Hematopoietic multipotent progenitor cell treated with erythropoietin and hydrocortisone succinate and interleukin-3 and kit ligand, for 4 days (in vitro differentiated cells): ENCODE data around the gene C12orf50.
A peak's percentile ranks its signal among the peaks of the same experiment; 100 is the strongest.
"Not testable (repeated sequence)": the region's sequence is repeated elsewhere in the genome, so short reads cannot be mapped to it uniquely, and the experiment has no call there.

Experiments
- DNase-seq: peaks from one replicate; pipeline ENCODE4 v3.0.0-alpha.2; 2015

Gene C12orf50

DNA sequence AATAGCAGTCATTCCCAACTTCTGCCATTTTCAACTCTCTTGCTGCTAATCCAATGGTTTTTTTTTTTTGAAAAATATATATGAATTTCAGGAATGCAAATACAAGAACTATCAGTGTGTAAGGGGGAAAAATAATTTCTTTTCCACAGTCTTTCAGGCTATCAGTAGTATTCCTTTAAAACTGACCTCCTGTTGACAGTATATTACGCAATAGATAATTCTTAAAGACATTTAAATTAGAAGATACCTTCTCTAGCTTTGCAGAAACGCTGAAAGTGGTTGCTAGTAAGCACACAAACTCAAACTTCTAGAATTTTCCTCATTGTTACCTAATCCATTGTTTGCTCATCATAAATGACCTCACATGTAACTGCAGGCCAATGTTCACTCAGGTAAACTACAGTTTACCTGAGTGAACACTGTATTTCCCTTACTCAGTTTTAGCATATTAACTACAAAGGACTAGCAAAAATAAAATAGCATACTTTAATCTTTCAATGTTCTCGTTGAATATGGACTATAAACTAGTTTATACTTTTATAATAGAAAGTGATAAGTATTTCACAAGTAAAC is at the start of gene C12orf50:
Gene C12orf50 (minus strand): TSS at position 309 of the 573 bp plus-strand sequence. CDS start 2,439 bp downstream, outside the sequence.
- DNase-seq: no peak

DNA sequence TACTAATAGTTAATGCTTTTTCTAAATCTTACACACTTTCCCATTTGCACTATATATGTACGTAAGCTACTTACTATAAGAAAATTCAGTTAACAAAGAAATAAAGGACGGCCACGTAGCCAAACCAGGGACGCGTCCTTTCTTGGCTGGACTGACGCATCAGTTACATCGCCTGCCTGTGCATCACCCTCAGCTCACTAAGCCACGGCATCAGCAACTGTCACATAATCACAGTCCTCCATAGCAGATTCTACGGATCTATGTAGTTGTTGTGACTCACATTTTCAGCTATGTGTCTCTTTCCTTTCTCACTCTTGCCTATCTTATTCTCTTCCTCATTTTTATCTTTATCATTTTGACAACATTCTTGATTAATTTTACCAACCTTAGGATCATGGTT is 38.1 kb upstream of the C12orf50 start:
- DNase-seq: no peak

DNA sequence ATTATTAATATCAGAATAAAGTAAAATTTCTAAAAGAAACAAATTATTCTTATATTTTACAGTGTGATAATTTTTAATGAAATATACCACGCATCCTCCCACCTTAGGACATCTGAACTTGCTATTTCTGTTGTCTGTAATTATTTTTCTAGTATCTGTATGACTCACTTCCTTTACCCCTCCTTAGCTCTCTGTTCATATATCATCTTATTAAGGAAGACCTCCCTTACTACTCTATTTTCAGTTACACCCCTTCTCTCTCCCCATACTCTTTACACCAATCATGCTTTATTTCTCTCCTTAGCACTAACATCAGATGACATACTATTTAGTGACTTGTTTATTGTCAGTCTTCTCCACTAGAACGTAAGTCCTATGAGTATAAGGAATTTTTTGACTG is 34.2 kb upstream of the C12orf50 start:
- no peak for DNase-seq

DNA sequence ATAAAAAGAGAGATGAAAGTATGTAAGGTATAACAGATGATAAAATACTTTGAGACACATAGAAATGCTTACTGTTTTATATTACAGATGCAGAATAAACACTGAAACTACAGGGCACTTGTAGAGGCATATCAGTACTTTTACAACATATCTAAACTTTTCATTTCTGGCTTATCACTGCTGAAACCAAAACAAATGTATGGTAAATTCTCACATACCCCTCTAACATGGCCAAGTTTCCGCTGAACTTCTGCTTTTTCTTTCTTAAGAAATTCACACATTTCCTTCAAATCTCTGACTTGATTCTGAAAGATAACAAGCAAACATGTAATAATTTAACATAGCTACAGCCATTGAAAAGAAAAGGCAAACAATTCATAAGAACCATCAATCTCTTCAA is 33.3 kb upstream of the C12orf50 start:
- peak; percentile 67 for DNase-seq

DNA sequence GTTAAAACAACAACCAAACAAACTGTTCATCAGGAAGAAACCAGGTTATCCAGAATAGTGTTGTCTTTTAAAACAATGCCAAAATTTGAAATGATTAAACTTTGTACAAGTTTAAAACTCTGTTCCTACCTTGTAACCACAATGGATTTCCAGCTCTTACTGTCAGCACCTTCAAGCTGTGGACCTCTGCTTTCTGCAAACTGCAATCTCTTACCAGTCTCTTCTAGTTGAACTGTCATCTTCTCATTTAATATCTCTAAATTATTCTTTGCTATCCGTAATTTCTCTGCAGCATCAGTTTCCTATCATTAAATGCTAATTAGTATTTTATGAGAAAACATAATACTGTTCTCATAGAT is 29.5 kb upstream of the C12orf50 start:
- DNase-seq: no peak

GRCh38 chr12:88057994-88058718 is 29.0 kb upstream of the C12orf50 start:
- DNase-seq: no peak

DNA sequence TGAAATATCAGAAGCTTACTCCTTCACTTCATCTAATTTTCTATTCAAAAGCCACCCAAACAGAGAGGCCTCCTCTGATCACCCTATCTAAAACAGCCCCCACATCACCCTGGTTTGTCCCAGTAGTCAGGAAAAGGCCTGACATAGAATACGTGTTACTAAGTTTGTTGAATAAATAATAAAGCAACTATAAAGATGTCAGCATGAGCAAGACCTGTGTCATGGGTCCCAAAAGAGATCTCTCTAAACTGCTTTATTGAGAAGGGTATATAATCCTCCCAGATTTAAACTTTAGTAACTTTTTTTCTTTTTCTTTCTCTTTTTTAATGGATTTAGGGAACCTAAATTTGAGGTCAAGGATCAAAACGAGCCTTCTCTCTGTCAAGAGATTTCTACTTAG is 27.4 kb upstream of the C12orf50 start:
- no peak for DNase-seq

- DNase-seq: peak; percentile 70
These were observed 23.5 kb upstream of the C12orf50 start for GRCh38 chr12:88052686-88053085.

DNA sequence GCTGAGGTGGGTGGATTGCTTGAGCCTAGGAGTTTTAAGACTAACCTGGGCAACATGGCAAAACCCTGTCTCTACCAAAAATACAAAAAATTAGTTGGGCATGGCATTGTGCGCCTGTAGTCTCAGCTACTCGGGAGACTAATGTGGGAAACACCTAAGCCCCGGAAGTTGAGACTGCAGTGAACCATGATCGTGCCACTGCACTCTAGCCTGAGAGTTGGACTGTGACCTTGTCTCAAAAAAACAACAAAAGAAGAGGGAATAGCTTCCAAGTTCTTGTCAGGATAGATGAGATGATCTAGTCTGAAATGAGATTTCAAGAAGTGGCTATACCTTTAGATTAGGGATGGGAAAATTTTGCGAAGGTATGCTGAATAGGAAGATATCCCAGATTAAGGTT is 14.8 kb upstream of the C12orf50 start:
- no peak for DNase-seq

GRCh38 chr12:88037770-88038169 is 8.6 kb upstream of the C12orf50 start:
- DNase-seq: no peak

DNA sequence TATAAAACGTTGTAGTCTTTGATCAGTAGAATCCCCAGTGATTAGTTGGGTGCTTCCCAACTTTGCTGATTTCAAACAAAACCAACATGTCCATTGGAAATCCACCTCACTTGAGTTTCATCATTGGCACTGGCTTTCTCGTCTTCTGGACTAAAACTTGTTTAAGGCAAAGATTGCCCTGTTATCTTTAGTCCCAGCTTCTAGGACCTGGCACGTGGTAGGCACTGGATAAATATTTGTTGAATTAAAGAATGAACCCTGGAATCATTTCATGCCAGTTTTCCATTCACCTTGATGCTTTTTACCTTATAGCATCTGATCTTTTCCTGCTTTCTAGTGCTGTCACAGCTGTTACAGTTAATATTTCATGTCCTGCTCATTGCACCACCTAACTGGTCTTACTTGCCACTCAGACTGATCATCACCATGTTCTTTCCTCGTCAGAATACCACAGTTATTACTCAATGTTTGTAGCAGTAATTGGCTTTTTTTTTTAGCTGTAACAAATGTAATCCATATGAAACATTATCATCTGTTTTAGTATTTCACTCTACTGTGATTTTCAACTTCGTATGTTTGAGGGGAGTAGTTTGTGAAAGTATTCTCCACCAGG is 7.3 kb upstream of the C12orf50 start:
- peak; percentile 56 for DNase-seq

DNA sequence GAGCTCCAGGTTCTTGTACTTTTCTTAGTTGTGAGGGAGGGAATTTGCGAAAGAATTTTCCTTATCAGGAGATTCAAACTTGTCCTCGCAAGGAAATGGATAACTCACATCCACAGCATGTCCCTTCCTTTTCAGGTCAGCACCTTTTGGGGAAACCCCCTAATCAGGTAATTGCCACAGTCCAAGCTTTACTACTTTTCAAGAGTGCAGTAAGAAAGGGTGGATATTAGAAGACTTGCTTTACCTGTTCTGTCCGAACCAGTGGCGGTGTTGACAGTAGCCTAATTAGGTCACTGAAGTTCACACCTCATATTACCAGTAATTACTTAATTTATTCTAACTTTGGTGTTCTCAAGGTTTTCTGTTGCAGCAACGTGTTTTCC is 6.7 kb upstream of the C12orf50 start:
- DNase-seq: no peak

- peak; percentile 96 for DNase-seq
These were observed 6.2 kb upstream of the C12orf50 start for GRCh38 chr12:88035271-88035906.

GRCh38 chr12:88031161-88031560 is 2.0 kb upstream of the C12orf50 start:
- not testable (repeated sequence) for DNase-seq

GRCh38 chr12:88026196-88026595 is 3.0 kb downstream of the C12orf50 start:
- DNase-seq: no peak

GRCh38 chr12:88017964-88018363 is 11.2 kb downstream of the C12orf50 start:
- DNase-seq: no peak

DNA sequence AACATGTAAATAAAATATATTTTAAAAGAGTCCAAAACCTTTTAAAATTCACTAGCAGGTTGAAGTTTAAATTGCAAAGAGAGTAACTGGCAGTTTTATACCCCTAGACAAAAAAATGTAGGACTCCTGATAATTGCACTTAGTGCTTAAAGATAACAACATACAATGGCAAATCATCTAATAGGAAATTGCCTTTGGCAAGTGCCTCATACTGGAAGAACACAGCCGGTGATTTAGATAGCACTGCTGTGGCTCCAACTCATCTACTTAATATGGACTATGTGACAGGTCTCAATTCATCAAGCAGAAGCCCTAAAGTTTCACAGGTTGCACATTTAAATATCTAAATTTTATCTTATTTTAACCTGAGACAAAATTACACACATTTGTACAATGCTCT is 13.4 kb downstream of the C12orf50 start:
- DNase-seq: no peak

- no peak for DNase-seq
These were observed 17.4 kb downstream of the C12orf50 start for GRCh38 chr12:88011755-88012154.

GRCh38 chr12:88006351-88006750 is 22.9 kb downstream of the C12orf50 start:
- no peak for DNase-seq

DNA sequence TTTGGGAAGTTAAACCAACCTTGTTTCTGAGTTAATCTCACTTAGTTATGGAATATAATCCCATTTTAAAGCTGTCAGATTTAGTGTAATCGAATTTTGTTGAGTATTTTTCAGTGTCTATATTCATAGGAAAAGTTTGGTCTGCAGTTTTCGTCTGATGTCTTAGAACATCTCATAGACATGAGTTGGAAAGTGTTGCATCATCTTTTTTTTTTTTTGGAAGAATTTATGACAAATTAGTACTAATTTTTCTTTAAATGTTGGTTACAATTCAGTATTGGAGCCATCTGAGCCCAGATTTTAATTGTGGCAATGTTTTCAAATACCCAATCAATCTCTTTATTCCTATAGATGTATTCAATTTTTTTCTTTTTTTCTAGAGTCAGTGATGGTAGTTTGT is 27.9 kb downstream of the C12orf50 start:
- DNase-seq: no peak

DNA sequence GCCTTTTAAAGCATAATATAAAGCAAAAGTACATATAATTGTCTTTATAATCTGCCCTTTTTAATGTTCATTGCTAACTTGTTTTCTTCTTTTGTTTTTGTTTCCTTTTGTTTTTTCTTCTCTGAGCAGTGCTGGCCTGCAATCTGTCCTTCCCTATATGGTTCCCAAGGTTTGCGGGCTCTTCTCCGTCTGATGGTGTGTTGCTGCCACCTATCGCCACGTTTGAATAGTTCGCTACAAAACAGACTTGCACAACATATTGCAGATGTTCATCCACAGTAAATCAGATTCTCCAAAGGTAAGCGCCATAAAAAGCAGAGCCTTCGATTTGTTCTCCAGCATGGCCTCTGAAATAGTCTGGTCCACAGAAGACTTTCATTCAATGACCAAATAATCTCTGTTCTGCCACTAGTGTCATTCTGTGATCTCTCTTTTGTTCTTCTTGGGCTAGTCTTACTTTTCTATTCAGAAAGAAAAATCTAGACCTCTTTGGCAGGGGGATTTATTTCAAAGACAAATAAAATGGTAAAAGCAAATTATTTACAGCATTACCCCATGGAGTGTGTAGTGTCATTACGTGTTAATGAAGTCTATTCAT is 33.5 kb downstream of the C12orf50 start:
- peak; percentile 79 for DNase-seq

GRCh38 chr12:87991483-87991882 is 37.7 kb downstream of the C12orf50 start:
- no peak for DNase-seq

GRCh38 chr12:87988534-87988933 is 40.7 kb downstream of the C12orf50 start:
- no peak for DNase-seq
